ENCODE measurements around the gene COQ5.

- TF ChIP-seq CTCF (IDR thresholded peaks at IDR 0.05; ENCODE audit: low read length) (no peak), EZH2 (optimal IDR thresholded peaks at IDR 0.05; ENCODE audit: low read depth, low read length) (no peak)
Observed at GRCh38 chr12:120534703-120535655, 6.0 kb upstream of the COQ5 start.

Data from MM.1S (cell line).